T47D (cell line): ENCODE data around the gene CXCR1.

Experiments used
- DNase-seq, 2 experiments: peaks; one replicate each; pipeline versions ENCODE4 v3.0.0 to v3.0.0-alpha.2; 2011 to 2012; ENCODE audit warnings: low read depth in 1 of 2, low spot score in 1 of 2
- JUND ChIP-seq: IDR thresholded peaks from 2 replicates; pipeline ENCODE4 v1.6.1; 2012; ENCODE audit warnings: low read depth
- in situ Hi-C: cut with HindIII; loops from 2 replicates; pipeline ENCODE4 v1.10.0; 2016; ENCODE audit warnings: low sequenced_read_pairs, low pct_unique_long_range_greater_than_20kb

CXCR1 gene

DNA sequence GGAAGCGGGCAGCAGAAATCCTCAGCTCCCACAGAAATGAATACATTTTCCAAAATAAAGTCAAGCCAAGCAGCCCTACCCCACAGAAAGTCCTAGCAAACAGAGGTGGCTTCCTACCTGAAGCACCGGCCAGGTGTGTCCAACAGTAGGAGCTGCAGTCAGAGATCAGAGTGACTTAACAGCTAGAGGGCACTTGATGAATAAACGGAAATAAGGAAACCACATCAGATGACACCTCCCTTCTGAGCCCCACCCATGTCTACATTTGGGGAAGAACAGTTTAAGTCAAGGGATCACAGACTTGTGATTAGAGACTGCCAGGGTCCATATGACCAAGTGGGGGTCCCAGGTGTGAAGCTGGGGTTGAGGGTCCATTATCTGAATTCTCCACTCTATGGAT is at the start of gene CXCR1:
Gene CXCR1, minus strand, starts transcription at position 172 of the 400 bp plus-strand sequence. CDS start 1,751 bp downstream, outside the sequence.
- in situ Hi-C loops = no loop called here
- no peak for TF ChIP-seq JUND
- no peak for DNase-seq

DNA sequence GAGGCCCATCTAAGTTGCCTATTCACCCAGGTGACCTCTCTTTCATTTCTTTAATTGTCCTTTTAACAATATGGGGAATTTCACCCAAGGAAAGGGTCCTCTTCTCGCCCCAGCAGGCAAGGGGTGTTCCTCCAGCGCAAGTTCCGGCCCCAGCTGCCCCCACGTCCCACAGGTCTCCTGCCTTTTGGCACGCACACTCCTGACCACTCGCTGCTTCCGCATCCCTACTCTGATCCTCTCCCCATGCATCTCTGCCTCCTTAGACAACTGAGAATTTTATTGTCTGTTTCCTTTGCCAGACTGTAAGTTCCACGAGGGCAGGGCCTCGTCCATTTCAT is 49.5 kb upstream of the CXCR1 start:
- no peak for DNase-seq
- TF ChIP-seq JUND = no peak
- in situ Hi-C loops = no loop called here

DNA sequence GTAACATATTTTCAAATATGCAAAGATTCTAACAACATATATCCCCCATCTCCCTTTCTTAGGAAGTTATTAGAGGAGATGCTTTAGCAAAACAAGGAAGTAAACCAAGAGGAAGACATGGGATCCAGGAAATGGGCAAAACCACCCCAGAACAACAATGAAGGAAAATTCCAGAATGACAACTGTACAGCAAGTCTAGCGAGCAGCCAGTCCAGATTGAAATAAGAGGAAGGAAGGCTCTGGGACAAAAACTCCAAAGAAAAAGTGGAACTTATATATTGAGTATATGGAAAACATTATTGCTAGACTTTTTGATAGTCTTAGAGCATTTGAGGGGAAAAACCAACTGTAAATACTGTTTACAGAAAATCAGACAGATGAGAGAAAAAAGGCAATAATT is 47.4 kb upstream of the CXCR1 start:
- DNase-seq = no peak
- TF ChIP-seq JUND = no peak
- in situ Hi-C loops = no loop called here

GRCh38 chr2:218209078-218209477 is 42.3 kb upstream of the CXCR1 start:
- TF ChIP-seq JUND = no peak
- in situ Hi-C loops = no loop called here
- no peak for DNase-seq

DNA sequence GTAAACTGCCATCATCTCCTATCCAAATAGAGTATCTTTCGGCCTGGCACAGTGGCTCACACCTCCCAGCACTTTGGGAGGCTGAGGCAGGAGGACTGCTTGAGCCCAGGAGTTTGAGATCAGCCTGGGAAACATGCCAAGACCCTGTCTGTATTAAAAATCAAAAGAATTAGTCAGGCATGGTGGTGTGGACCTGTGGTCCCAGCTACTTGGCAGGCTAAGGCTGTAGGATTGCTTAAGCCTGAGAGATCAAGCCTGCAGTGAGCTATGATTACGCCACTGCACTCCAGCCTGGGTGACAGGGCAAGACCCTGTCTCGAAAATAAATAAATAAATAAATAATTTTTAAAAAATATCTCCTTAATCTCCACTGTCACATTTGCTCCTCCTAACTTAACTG is 35.5 kb upstream of the CXCR1 start:
- no peak for DNase-seq
- in situ Hi-C loops = no loop called here
- no peak for TF ChIP-seq JUND

- no peak for DNase-seq
- in situ Hi-C loops = no loop called here
- TF ChIP-seq JUND = no peak
Measured at GRCh38 chr2:218196974-218197373, 30.2 kb upstream of the CXCR1 start.

- in situ Hi-C loops = no loop called here
- DNase-seq = no peak
- no peak for TF ChIP-seq JUND
Measured at GRCh38 chr2:218194880-218195279, 28.1 kb upstream of the CXCR1 start.

- DNase-seq = no peak
- in situ Hi-C loops = no loop called here
- no peak for TF ChIP-seq JUND
Measured at GRCh38 chr2:218193701-218194100, 26.9 kb upstream of the CXCR1 start.

DNA sequence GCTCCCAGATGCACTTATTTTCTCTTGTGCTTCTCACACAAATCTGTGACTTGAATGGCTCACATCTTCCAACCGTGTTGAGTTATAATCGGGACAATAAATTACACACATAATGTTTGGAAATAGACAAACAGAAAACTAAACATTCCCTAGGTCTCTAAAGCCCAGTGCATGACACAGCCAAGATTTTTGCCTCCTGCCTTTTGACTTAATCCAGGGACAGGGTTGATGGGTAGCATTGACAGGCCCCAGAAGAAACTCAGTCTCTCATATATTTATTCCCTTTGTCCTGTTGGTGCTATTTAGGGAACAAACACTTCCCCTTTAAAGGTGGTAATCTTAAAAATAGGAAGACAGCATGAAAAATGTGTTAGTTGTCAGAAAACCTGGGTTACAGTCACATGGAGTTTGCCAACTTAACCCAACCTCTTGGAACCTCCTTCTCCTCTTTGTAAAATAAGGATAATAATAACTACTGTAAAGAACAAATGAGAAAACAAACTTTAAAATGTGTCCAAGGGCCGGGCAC is 26.2 kb upstream of the CXCR1 start:
- no peak for DNase-seq
- no peak for TF ChIP-seq JUND
- in situ Hi-C loops = no loop called here

DNA sequence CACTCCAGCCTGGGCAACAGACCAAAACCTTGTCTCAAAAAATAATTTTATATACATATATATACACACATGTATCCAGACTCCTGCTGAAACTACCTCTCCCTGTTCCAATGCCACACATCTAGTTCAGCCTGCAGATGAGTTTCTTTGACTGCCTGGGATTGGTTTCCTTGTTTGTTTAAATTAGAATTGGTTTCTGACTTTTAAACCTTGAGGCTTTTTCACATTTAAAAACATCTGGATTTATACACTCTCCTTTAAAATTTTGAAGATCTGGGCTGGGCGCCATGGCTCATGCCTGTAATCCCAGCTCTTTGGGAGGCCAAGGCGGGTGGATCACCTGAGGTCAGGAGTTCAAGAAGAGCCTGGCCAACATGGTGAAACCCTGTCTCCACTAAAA is 21.8 kb upstream of the CXCR1 start:
- DNase-seq = no peak
- in situ Hi-C loops = no loop called here
- TF ChIP-seq JUND = no peak

DNA sequence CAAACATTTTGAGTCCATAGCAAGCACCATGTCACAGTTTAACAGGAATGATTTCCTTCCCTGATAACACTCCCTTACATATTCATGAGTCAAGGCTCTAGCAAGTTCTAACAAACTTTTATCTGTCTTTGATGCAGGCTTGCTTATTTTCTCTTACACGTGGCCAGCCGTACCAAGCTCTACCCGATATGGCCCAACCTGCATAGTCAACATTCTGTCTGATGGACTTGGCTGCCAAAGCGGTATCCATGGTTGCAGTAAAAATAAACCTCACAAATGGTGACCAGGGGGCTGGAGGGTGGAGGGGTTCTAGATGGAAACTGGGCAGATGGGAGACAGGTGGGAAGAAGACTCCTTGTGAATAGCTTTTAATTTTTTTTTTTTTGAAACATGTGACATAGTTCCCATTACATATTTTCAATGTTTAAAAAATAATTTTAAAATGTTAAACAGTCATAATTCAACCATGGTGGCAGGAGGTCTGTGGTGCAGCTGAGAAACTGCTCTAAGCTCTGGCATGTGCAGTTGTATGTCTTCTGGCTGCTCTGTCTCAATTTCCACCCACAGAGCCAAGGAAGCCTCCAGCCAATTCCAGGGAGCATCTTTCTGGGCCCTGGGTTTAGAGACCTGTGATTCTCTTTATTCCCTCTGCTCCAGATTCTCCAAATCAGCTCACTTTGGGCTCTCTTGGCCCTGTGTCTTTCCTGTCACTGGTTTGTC is 20.7 kb upstream of the CXCR1 start:
- no peak for TF ChIP-seq JUND
- in situ Hi-C loops = no loop called here
- no peak for DNase-seq

DNA sequence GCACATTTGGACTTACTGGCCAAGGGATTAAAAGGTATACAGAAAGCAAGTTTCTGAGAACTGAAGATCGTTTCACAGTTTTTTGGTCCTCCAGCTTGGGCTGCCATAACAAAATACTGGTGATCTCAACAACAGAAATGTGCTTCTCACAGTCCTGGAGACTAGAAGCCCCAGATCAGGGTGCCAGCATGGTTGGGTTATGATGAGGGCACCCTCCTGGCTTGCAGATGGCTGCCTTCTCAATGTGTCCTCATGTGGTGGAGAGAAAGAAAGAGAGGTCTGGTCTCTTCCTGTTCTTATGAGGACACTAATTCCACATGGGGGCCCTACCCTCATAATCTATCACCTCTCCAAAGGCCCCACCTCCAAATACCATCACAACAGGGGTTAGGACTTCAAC is 20.1 kb upstream of the CXCR1 start:
- in situ Hi-C loops = no loop called here

GRCh38 chr2:218186355-218186766 is 19.6 kb upstream of the CXCR1 start:
- in situ Hi-C loops = no loop called here

More for the DNA sequence above, 20.1 kb upstream of the CXCR1 start:
- no peak for TF ChIP-seq JUND
- DNase-seq = no peak

DNA sequence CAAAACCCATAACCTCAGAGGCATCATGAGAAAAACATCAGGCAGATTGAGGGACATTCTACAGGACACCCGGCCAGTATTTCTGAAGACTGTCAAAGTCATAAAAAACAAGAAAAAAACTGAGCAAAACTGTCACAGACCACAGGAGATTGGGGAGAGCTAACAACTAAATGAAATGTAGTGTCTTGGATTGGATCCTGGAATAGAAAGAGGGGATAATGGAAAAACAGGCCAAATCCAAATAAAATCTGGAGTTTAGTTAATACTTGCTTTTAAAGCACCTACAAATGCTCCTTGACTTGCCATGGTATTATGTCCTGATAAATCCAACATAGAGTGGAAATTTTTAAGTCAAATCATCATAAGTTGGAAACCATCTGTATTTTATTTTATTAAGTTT is 17.6 kb upstream of the CXCR1 start:
- in situ Hi-C loops = no loop called here
- DNase-seq = no peak

More at GRCh38 chr2:218186355-218186766, 19.6 kb upstream of the CXCR1 start:
- DNase-seq = peak; percentile 24 to 78
- no peak for TF ChIP-seq JUND

More for the DNA sequence above, 17.6 kb upstream of the CXCR1 start:
- TF ChIP-seq JUND = no peak
